Endothelial cell (in vitro differentiated cells): ENCODE data around the gene CCDC149. TPM values are rescaled to one million over a fixed set of nuclear protein-coding genes. Genes with fewer than 3 reads are reported as not detected.
A peak's percentile ranks its signal among the peaks of the same experiment; 100 is the strongest.

Experiments used
- DNase-seq: peaks from one replicate; pipeline ENCODE4 v3.0.0; 2021; ENCODE audit warnings: low spot score
- H3K27ac Mint-ChIP-seq: one replicate; pipeline ENCODE4 v1.8.0; 2021; ENCODE audit warnings: mixed read lengths, inconsistent platforms; ENCODE audit not compliant: unreplicated experiment
- H3K27me3 Mint-ChIP-seq: one replicate; pipeline ENCODE4 v1.8.0; 2021; ENCODE audit warnings: mild to moderate bottlenecking, moderate library complexity, mixed read lengths, inconsistent platforms; ENCODE audit not compliant: unreplicated experiment
- H3K36me3 Mint-ChIP-seq: one replicate; pipeline ENCODE4 v1.8.0; 2021; ENCODE audit warnings: mild to moderate bottlenecking, low read depth, mixed read lengths, inconsistent platforms; ENCODE audit not compliant: unreplicated experiment
- H3K4me1 Mint-ChIP-seq: one replicate; pipeline ENCODE4 v1.8.0; 2021; ENCODE audit warnings: mild to moderate bottlenecking, mixed read lengths, inconsistent platforms; ENCODE audit not compliant: unreplicated experiment
- H3K4me3 Mint-ChIP-seq: one replicate; pipeline ENCODE4 v1.8.0; 2021; ENCODE audit warnings: mild to moderate bottlenecking, mixed read lengths, inconsistent platforms; ENCODE audit not compliant: unreplicated experiment
- H3K9me3 Mint-ChIP-seq: one replicate; pipeline ENCODE4 v1.8.0; 2021; ENCODE audit warnings: mixed read lengths, inconsistent platforms; ENCODE audit not compliant: unreplicated experiment
- CTCF ChIP-seq: fragments of 200-600 bp; sonication (generic); IDR thresholded peaks from one replicate; pipeline ENCODE4 v1.5.0; 2021; ENCODE audit warnings: antibody characterized with exemption; ENCODE audit not compliant: unreplicated experiment
- total RNA-seq: library from RNA; stranded (reverse); fragmentation: NEBNext Ultra II Directional; extraction: Animal tissue kit (Norgen Biotek cat#: 25700); gene quantifications from one replicate; pipeline ENCODE4 v1.2.1, GENCODE V29; 2021; ENCODE audit not compliant: unreplicated experiment

The CCDC149 gene
- total RNA-seq, 1 donor from 2014 or later: 4.0 TPM

DNA sequence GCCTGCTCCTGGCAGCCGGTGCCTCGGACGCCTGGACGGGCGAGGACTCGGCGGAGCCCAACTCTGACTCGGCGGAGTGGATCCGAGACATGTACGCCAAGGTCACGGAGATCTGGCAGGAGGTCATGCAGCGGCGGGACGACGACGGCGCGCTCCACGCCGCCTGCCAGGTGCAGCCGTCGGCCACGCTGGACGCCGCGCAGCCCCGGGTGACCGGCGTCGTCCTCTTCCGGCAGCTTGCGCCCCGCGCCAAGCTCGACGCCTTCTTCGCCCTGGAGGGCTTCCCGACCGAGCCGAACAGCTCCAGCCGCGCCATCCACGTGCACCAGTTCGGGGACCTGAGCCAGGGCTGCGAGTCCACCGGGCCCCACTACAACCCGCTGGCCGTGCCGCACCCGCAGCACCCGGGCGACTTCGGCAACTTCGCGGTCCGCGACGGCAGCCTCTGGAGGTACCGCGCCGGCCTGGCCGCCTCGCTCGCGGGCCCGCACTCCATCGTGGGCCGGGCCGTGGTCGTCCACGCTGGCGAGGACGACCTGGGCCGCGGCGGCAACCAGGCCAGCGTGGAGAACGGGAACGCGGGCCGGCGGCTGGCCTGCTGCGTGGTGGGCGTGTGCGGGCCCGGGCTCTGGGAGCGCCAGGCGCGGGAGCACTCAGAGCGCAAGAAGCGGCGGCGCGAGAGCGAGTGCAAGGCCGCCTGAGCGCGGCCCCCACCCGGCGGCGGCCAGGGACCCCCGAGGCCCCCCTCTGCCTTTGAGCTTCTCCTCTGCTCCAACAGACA, 113.1 kb downstream of the CCDC149 start:
- Mint-ChIP-seq H3K4me1 (peaks cover 11% of the 10 kb centered on the region), H3K27me3 (peaks cover 7% of the 10 kb centered on the region), H3K9me3 (no peaks in the 10 kb centered on the region), H3K27ac (no peak overlapping the region), H3K36me3 (no peaks in the 10 kb centered on the region), H3K4me3 (no peak overlapping the region)
- peak; percentile 31 for DNase-seq
- no peak for TF ChIP-seq CTCF

DNA sequence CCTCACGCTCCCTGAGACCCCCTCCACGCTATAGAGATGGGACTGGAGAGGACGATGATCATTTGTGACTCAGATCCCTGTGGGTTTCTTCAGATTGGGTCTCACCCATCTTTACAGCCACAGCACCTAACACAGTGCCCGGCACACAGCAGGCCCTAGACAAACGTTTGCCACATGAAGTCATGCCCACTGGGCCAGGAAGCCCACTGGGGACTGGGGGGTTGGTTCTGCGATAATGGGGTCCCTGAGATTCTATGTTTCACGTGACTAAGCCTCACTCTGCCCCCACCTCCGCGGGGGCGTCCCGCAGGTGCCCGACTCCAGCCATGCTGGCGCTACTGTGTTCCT, 113.7 kb downstream of the CCDC149 start:
- no peaks in the 10 kb centered on the region for H3K36me3 Mint-ChIP-seq
- H3K4me3 Mint-ChIP-seq: peak overlapping the region; percentile 56
- peaks cover 7% of the 10 kb centered on the region for H3K27me3 Mint-ChIP-seq
- H3K4me1 Mint-ChIP-seq: peaks cover 11% of the 10 kb centered on the region
- H3K9me3 Mint-ChIP-seq: no peaks in the 10 kb centered on the region
- no peak for TF ChIP-seq CTCF
- no peak overlapping the region for H3K27ac Mint-ChIP-seq
- no peak for DNase-seq

- Mint-ChIP-seq H3K4me3 (no peak overlapping the region), H3K36me3 (no peaks in the 10 kb centered on the region), H3K27ac (no peak overlapping the region), H3K27me3 (peaks cover 7% of the 10 kb centered on the region), H3K9me3 (no peaks in the 10 kb centered on the region), H3K4me1 (peaks cover 11% of the 10 kb centered on the region)
- no peak for TF ChIP-seq CTCF
- DNase-seq: no peak
Observed at GRCh38 chr4:24798036-24798610, 114.7 kb downstream of the CCDC149 start.

- Mint-ChIP-seq H3K4me3 (no peak overlapping the region), H3K4me1 (peaks cover 11% of the 10 kb centered on the region), H3K36me3 (no peaks in the 10 kb centered on the region), H3K27ac (no peak overlapping the region), H3K9me3 (no peaks in the 10 kb centered on the region), H3K27me3 (peaks cover 7% of the 10 kb centered on the region)
- no peak for TF ChIP-seq CTCF
- DNase-seq: no peak
Observed at GRCh38 chr4:24796620-24797019, 116.2 kb downstream of the CCDC149 start.

GRCh38 chr4:24795666-24796381, 117.0 kb downstream of the CCDC149 start:
- Mint-ChIP-seq H3K36me3 (no peaks in the 10 kb centered on the region), H3K27ac (no peak overlapping the region), H3K27me3 (peaks cover 4% of the 10 kb centered on the region), H3K4me1 (peaks cover 10% of the 10 kb centered on the region), H3K9me3 (no peaks in the 10 kb centered on the region), H3K4me3 (peak overlapping the region; percentile 78)
- no peak for DNase-seq
- TF ChIP-seq CTCF: no peak
